ENCODE results near the gene RHEB.

DNA sequence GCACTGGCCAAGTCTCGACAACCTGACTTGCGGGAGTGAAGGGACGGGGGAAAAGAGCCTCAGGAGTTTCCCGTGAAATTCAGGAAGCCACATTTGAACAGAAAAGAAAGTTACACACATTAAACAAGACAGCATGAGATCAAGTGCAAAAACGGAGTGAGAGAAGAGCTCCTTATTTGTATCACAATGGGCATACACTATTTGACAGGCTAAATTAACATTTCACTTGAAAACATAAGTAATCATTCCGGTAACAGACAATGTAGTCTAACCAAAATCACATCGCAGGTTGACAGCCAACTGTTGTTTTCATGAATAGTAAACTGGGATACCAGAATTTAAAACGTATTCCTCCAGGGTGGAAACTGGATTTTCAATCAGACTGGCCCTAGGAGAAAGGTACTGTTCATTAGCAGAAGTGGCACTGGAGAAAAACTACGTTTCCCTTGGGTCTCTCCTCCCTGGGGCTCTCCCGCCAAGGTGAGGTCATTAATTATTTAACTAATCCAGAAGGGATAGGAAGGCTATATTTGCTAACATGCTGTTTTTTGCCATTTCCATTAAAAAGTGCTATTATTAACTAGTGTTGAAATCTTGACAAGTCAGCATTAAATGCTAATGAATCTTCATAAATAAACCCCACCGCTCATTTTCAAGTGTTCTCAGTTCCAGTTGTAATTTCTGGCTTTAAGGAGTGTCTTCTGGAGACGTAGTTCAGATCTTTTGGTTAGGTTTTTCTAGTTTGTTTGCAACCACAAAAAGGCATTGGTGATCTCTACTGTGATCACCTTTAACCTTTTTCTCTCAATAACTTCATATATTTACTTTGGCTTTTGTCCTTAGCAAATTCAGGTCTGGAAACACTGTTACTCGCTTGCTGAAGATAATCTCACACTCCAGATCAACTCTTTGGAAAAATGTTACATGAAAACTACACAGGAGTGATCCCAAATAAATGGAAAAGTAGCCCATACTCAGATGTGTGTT, 25.1 kb downstream of the RHEB start:
- TF ChIP-seq CTCF (IDR thresholded peaks at IDR 0.05) (no peak), EZH2 (IDR thresholded peaks at IDR 0.05; ENCODE audit: borderline replicate concordance, insufficient read depth, low read depth, low read length, poor library complexity, severe bottlenecking) (no peak)
